GM12892 (cell line): Measurements from ENCODE around the gene NID1.

ENCODE experiments used
- POLR2A ChIP-seq: IDR thresholded peaks from 2 replicates; pipeline ENCODE4 v1.6.1; 2011; ENCODE audit warnings: low read depth, low read length, control low read depth
- POLR2AphosphoS5 ChIP-seq: IDR thresholded peaks from 2 replicates; pipeline ENCODE4 v1.6.1; 2011; ENCODE audit warnings: low read depth, low read length, control low read depth

- TF ChIP-seq POLR2A (no peak), POLR2AphosphoS5 (no peak)
These were observed 16.8 kb upstream of the NID1 start for GRCh38 chr1:236081546-236082227.
